AG08395 (cell line): ENCODE measurements around the gene CILP2.
A peak's percentile ranks its signal among the peaks of the same experiment; 100 is the strongest.

ENCODE experiments used
- DNase-seq: peaks from one replicate; pipeline ENCODE4 v3.0.0; 2012; ENCODE audit warnings: mixed read lengths, low spot score

CILP2 gene

DNA sequence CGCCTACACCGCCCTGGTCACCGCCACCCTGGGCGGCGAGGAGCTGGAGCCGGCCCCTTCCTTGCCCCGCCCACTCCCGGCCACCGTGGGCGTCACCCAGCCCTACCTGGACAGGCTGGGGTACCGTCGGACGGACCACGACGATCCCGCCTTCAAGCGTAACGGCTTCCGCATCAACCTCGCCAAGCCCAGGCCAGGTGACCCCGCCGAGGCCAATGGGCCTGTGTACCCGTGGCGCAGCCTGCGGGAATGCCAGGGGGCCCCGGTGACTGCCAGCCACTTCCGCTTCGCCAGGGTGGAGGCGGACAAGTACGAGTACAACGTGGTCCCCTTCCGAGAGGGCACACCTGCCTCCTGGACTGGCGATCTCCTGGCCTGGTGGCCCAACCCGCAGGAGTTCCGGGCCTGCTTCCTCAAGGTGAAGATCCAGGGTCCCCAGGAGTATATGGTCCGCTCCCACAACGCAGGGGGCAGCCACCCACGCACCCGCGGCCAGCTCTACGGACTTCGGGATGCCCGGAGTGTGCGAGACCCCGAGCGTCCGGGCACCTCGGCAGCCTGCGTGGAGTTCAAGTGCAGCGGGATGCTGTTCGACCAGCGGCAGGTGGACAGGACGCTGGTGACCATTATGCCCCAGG lies 7.0 kb downstream of the CILP2 start:
- no peak for DNase-seq

DNA sequence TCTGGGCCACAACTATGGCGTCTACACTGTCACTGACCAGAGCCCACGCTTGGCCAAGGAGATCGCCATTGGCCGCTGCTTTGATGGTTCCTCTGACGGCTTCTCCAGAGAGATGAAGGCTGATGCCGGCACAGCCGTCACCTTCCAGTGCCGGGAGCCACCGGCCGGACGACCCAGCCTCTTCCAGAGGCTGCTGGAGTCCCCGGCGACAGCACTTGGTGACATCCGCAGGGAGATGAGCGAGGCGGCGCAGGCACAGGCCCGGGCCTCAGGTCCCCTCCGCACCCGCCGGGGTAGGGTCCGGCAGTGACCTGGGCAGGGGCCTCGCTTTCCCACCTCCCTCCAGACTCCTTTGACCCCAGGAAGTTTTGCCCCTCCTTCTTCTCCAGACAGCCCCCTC lies 7.6 kb downstream of the CILP2 start:
- DNase-seq: no peak

DNA sequence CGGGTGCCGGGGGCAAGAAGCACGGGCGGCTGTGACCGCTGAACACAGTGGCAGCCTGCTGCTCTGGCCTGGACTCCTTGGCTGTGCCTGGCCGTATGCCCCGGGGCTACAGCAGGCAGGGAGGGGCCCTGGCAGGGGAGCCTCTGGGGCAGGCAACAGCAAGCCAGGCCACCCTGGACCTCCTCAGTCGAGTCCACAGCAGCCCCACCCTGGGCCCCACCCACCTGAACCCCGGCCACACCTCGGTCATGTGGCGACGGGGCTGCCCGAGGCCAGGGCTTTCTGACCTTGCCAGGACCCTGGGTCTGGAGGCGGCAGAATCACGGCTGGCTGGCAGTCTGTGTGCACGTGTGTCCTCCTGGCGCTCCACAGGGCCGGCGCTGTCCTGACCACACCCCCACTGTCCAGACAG lies 8.7 kb downstream of the CILP2 start:
- DNase-seq: no peak

DNA sequence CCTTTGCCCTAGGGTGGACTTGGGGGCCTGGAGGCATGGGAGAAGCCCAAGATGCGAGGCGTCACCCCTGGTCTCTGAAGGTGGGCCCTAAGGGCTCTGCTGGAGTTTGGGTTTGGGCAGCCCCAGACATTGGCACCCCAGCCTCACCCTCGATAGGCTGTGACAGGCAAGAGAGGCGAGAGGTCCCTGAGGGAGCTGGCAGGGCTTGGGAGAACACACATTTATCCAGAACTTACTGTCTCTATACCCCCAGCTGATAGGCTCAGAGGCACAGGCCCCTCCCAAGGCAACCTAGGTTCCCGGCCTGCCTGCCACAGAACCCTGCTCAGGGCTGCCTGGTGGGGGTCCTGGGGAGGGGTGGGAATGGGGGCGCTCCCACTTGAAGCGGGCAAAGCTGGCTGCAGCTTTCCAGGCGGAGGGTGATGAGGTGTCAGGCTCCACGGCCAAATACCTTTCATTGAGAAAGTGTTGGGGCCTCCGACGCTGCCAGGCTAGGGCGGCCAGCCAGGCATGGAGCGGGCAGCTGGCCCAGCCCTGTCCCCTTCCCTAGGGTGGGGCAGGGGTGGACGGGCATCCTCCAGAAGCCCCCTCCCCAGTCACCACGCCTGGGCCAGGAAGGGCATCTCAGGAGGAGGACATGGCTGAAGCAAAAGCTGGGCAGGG lies 9.7 kb downstream of the CILP2 start:
- no peak for DNase-seq

DNA sequence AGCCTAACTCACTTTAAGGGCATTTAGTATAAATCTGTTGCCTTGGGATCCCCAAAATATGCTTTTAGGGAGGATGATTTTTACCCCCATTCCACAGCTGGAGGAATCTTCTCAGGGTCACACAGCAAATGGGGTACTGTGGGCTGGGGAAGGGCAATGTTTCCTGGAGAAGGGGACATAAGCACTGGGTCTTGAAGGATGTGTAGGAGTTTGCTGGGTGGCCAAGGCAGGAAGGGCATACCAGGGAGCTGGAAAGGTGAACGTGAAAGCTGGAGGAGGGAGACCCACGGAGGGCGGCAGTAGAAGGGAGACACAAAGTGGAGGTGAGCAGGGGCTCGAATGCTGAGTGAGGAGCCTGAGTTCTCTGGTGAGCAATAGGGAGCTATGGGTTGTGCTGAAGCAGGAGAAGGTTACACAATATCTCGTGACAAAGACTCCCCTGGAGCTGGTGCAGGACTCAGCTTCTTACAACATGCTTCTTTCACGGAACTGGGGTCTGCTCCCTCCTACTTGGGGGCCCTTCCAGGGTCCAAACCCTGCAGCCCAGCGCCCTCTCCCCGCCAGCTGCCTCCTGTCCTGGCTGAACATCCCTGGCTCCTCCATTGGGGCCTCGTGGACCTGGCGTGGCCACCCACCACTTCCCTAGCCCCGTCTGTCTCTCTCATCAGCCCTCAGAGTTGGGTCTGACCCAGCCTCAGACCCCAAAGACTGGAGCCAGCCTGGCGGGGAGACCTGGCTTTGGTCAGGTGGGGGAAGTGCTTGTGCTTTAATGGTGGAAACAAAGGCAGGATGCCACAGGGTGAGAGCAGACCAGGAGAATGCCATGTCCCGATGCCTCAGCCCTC lies 11.1 kb downstream of the CILP2 start:
- no peak for DNase-seq

DNA sequence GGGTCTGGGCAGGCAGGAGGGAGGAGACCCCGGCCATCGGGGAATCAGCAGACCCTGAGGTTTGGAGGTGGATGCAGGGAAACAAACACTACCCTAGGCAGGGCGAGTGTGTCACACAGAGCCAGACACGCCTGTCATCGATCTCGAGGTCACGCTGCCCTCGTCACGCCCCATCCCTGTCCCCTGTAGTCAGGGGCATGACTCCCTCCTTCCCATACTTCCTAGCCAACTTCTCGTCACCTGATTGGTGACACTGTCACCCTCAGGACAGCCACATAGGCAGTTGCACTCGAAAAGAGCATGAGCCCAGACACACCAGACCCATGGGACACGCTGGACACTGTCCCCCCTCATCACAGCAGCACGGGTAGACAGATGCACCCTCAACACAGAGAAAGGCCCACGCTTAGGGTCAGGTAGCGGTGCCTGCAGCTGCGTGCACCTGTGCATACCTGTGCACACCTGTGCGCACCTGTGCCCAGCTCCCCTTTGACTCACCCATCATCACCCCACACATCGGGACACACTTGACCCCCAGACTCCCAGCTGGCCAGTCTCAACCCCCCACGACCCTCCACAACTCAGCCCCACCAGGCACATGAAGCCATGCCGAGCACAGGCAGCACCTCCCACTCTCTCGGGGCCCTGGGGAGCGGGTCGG lies 11.9 kb downstream of the CILP2 start:
- DNase-seq: no peak

DNA sequence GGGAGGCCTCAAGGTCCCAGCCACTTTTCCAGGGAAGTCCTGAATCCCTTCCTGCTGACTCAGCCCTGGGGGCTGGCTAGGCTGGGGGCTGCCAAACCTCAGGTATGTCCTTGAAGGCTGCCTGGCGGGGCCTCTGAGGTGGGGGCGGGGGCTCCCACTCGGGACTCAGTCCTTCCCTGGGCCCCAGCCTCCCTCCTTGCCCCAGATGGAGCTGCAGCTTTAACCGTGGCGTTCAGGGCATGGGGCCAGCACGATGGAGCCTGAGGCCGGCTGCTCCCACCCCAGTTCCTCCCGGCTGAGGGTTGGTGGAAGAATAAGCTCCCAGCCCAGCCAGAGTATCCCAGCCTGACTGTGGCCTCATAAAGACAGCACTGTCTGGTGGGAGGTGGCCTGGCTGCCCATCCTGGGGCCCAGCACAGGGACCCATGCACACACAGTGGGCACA lies 12.4 kb downstream of the CILP2 start:
- DNase-seq: peak; percentile 40

DNA sequence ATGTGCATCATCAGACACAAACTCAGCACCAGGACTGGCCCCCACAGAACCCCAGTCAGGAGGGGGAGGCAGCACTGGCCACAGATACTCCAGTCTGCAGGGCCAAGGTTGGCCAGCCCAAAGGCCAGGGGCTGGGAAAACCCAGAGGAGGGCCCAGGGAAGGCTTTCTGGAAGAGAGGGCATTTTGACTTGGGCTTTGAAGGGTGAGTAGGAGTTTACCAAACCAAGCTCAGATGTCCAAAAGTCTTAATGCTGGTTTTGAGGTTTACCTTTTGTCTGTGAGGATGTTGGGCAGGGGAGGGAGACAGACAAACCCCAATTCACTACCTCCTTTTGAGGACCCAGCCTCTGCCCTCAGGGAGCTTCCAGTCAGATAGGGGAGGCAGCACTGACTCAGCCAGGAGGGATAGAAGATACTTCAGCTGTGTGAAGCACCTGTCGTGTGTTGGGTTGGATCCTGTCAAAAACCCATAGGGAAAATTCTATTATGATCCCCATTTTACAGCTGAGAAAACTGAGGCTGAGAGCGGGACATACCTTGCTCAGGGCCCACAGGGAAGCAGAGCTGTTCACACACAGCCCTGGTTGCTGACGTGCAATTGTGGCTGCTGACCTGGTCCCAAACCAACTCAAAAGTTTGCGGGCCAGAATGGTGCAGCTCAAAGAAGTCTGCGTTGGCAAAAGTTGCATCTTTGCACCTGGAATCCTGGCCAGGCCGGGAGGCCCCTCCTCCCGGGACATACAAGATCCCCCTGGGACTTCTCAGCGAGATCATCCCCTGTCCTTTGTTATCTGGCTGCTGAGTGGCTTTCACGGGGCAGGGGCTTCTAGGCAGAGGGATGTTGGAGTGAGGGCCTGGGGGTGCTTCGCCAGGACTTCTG lies 13.1 kb downstream of the CILP2 start:
- no peak for DNase-seq

DNA sequence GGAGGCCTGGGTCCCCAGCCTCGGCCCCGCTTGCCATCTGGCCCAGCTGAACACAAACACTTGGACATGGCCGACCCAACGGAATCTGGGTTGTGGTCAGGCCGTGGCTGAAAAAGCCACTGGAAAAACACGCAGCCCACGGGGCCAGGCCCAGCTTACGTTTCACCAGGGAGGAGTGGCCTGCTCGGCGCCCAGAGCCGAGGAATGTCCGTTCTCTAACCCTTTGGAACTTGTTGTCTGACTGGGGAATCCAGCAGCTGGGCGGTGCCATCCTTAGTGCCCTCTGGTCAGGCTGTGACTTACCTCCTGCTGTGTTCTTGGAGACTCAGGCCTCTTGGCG lies 13.8 kb downstream of the CILP2 start:
- DNase-seq: peak; percentile 48

DNA sequence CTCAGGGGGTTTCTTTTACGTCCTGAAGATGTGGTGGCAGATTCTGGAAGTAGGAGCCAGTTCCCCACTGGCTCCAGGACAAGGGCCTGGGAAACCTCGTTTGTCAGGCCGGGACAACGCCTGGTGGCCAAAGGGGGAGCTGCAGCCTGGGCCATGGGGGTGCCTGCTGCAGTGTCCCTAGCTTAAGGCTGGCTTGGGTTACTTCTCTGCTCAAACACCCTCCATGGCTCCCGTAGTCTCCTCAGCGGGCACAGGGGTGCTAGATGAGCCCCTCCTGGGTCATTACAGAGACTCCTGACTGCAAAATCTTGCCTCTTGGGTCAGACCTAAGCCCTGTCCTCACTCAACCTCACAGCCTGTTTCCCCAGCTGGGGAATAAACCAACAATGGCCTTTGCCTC lies 14.7 kb downstream of the CILP2 start:
- DNase-seq: peak; percentile 73

DNA sequence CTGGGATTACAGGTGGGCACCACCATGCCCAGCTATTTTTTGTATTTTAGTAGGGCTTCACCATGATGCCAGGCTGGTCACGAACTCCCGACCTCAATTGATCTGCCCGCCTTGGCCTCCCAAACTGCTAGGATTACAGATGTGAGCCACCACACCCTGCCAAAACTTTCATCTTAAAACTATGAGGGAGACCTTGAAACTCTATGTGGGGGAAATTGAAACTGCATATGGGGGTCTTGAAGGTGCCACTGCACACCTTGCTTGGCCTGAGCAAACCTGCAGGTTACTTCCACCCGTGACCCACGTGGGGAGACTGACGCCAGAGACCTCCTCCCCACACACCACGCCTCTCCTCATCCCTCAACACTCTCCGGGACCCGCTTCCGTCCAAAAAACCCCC lies 15.6 kb downstream of the CILP2 start:
- no peak for DNase-seq

DNA sequence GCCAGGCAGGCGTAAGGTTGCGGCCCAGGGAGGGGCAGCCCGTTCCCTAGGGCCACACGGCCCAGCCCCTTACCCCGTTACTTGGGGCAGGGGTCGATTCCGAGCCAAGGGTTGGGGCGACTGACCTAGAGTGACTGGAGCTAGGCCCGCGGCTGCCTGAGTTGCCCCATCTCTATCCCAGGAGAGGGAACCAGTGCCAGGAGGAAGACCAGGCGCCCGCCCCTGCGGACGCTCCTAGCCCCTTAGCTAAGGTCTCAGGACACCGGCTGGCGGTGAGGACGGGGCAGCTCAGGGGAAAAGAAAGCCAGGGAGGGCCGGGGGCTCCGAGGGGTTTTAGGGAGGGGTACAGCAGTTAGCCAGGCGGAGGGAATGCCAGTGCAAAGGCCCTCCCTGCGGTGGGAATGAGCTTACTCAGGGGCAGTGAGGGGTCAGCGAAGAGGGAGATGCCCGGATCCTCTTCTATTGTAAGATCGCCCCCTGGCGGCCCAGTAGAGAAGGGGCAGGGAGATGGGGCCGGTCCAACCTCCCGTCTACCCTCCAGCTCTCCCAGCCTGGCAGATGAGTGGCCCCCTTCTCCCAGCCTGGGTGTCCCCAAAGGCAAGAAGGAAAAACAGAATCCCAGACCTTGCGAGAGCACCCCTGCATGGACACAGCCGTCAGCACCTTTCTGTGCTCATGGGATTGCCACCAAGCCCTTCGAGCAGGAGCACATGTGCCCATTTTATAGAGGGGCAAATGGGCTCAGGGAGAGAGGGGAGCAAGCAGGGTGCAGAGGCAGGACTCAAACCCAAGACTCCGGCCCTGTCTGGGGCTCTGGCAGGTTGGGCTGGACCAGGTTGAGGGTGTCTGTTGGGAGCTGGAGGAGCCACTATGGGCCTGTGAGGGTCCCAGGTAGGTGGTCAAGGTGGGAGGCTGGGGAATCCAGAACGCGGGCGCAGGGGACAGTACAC lies 16.3 kb downstream of the CILP2 start:
- DNase-seq: peak; percentile 74

DNA sequence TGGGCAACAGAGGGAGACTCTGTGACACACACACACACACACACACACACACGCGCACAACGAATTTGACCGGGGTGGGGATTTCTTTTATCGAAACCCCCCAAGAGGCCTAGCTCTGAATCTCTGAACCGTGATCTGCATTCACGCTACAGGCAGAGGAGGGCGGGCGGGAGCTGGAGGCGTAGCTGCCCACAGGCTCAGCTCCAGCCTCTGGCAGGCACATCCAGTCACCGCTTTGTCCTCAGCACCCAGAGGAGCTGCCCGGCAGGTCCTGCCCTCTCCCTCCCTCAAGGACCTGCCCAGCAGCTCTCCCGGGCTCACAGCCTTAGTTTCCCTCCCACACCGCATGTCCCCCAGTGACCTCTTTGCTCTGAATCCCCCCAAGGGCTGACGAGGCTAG lies 20.0 kb downstream of the CILP2 start:
- no peak for DNase-seq

DNA sequence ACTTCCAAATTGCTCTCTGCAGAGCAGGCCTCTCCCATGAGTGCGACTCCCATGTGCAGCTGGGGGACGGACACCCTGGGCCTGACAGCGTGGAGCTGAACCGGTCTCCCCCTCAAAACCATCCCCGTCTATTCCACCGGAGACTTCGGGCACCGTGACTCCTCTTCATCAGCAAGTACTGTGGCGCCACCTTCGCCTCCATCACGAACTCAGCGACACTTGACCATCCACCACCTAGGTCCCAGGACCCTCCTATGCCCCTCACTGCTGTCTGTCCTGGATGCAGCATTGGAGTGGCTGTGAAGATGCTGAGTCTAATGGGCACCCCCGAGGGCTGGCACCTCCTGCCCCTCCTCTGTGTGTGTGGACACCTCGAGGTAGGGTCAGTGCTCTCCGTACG lies 20.6 kb downstream of the CILP2 start:
- no peak for DNase-seq

DNA sequence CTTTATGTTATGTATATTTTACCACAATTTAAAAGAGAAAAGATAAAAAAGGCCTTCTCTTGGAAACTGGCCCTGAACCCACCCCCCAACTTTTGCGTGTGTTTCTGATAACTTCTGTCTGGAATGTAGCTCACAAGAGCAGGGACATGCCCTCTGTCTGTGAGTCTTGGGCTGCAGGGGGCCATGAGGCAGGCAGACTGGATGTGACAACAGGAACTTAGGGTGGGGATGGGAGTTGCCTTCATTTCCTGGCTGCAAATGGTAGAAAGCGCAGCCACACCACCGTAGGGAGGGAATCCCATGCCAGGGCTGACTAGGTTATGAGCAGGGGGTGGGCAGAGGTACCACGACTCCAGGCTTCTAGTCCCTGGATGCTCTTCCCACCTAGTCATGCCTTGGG lies 21.9 kb downstream of the CILP2 start:
- DNase-seq: no peak

DNA sequence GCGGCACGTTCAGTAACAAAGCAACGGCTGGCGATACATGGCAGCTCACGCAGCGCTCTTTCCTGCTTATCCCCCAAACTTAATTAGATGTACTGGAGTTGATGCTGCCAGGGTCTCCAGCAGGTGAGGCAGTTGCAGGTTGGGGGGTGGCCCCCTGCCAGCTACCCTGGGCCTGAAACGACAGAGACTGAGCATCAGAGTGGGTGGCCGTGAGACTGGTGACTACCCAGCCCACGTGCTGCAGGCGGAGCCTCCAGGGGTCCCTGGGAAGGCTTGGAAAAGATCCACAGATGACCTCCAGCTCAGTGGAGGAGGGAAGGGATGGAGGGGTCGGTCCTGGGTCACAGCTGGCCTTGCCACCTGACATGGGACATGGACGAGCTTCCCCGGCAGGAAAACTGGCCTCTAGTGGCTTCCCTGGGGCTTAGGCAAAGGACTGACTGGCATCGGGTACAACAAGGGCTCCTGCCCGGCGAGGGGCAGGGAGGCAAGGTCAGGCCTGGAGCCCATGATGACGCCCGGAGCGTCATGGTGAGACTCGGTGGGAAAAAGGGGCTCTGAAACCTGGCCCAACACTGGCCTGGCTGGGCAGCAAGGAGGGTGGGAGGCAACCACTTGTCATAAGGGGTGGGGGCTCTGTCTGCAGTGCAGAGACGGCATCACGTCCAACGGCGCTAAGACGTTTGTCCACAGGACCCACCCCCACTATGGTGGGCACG lies 24.0 kb downstream of the CILP2 start:
- DNase-seq: no peak

DNA sequence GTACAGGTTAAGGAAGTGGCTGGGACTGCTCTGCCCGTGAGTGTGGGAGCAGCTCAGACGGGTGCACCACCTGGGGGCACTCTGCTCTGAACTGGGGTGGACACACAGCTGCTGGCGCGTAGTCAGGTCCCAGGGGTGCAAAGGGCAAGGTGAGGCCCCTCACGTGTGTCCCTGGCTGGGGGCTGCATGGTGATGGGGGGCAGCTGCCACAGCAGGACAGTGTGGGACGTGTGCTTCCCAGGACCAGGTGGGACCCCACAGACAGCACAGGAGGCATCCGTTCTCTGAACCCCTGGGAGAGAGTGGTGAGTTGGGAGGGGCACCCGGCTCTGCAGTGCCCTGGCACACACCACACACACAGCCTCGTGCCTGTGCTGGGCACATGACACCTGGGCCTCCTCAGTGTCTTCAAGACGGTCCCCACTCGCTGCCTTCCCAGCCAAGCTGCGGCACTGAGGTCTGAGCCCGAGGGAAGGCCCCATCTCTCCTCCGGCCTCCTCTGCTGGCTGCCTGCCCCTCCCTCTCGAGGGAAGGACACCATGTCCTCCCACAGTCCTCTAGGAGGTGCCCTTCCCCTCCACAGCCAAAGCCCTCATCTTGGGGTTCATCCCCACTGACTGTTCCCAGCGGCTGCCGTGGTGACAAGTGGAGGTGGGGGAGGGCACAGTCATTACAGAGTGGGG lies 24.7 kb downstream of the CILP2 start:
- DNase-seq: no peak

DNA sequence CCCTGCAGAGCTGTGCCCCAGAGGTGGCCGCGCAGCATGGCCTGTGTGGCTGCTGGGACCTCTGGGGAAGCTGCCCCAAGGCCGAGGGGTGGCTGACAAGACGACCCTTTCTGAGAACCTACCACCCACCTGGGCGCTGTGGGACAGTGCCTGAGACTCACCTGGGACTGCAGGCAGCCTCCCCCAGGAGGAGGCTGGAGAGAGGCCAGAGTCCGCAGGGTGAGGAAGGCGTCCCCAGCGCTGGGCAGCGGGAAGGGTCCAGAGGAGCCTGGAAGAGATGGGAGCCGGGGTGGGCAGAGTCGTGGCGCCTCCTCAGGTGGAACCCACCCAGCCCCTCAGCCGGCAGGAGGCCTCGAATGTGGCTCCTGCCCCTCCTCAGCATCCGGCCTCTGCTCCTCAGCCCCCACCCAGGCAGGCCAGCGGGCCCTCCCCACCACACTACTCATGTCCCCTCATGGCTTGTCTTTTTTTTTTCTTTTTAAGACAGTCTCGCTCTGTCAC lies 25.3 kb downstream of the CILP2 start:
- no peak for DNase-seq

DNA sequence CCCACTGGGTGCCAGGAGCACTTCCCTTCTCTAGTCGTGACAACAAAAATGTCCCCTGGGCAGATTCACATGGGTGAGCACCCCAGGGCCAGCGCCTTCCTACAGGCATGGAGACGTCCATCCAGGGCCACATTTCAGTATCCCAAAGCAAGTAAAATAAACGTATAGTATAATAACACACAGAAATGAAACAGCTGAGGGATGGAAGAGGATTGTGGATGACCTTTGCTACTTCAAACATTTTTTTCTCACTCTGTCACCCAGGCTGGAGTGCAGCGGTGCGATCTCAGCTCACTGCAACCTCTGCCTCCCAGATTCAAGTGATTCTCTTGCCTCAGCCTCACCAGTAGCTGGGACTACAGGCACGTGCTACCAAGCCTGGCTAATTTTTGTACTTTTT lies 28.2 kb downstream of the CILP2 start:
- no peak for DNase-seq
